ENCODE measurements around the gene PLCL1.
"Not testable (repeated sequence)": the region's sequence is repeated elsewhere in the genome, so short reads cannot be mapped to it uniquely, and the experiment has no call there.

DNA sequence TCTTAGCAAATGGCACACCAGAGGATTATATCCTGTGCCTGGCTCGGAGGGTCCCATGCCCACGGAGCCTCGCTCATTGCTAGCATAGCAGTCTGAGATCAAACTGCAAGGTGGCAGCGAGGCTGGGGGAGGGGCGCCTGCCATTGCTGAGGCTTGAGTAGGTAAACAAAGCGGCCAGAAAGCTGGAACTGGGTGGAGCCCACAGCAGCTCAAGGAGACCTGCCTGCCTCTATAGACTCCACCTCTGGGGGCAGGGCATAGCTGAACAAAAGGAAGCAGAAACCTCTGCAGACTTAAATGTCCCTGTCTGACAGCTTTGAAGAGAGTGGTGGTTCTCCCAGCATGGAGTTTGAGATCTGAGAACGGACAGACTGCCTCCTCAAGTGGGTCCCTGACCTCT, 392.2 kb downstream of the PLCL1 start:
- TF ChIP-seq, protein P1, sequence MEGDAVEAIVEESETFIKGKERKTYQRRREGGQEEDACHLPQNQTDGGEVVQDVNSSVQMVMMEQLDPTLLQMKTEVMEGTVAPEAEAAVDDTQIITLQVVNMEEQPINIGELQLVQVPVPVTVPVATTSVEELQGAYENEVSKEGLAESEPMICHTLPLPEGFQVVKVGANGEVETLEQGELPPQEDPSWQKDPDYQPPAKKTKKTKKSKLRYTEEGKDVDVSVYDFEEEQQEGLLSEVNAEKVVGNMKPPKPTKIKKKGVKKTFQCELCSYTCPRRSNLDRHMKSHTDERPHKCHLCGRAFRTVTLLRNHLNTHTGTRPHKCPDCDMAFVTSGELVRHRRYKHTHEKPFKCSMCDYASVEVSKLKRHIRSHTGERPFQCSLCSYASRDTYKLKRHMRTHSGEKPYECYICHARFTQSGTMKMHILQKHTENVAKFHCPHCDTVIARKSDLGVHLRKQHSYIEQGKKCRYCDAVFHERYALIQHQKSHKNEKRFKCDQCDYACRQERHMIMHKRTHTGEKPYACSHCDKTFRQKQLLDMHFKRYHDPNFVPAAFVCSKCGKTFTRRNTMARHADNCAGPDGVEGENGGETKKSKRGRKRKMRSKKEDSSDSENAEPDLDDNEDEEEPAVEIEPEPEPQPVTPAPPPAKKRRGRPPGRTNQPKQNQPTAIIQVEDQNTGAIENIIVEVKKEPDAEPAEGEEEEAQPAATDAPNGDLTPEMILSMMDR (IDR thresholded peaks at IDR 0.05; ENCODE audit: low read length), result not testable (repeated sequence)
- TF ChIP-seq EZH2phosphoT487 (IDR thresholded peaks at IDR 0.05; ENCODE audit: low read length), result not testable (repeated sequence)
